GM21526 (cell line): ENCODE results near the gene RASSF8.

Experiments used
- ATAC-seq: cut with Tn5 transposase; IDR thresholded peaks from one replicate; pipeline ENCODE4 v1.9.1; 2021; ENCODE audit warnings: moderate library complexity; ENCODE audit not compliant: unreplicated experiment, low FRiP score

The RASSF8 gene

DNA sequence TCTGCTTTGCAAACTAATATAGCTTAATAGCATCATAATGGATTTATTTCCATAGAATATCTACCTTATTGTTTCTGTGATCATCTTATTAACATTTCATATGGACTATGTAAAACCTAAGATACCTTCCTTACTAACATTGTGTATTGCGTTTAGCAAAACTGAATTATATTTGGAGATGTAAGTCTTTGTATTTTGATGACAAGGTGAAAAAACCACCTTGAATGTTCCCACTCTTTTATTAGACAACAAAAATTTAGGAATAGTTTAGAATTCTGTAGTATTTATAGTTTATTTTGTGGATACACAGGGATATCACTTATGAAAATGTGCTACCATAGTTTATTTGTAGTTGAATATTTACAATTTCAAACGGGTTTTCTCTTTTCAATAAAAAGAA, 32.0 kb downstream of the RASSF8 start:
- ATAC-seq: no peak

DNA sequence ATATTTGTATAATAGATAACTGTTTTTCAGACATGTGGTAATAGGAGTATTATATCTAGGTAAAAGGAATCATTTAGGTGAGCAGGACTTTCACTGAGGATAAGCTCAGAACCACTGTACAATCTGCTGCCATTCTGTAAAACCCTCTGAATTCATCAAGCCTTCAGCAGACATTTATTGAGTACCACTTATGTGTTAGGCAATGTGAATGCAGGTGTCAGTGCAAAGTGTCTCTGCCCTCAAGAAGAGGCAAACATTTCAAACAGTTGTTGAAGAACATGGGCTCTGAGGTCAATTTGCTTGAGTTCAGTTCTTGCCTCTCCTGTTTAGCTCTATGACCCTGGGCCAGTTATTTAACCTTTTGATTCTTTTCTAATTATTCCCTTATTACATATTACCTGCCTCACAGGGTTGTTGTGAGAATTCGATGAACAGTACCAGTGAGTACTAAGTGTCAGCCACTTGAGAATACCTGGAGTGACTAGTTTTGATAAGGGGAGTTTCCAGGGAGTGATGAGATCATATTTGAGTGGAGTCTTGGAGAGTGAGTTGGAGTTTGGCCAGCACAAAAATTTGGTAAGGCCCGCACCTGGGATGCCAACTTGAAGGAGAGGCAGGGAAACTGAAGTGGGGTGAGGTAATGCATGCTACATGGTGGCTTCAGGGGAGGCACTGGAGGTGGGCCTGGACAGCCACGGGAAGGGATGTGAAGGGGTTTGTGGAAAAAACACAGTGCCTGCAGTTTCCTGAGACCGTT, 33.7 kb downstream of the RASSF8 start:
- no peak for ATAC-seq

DNA sequence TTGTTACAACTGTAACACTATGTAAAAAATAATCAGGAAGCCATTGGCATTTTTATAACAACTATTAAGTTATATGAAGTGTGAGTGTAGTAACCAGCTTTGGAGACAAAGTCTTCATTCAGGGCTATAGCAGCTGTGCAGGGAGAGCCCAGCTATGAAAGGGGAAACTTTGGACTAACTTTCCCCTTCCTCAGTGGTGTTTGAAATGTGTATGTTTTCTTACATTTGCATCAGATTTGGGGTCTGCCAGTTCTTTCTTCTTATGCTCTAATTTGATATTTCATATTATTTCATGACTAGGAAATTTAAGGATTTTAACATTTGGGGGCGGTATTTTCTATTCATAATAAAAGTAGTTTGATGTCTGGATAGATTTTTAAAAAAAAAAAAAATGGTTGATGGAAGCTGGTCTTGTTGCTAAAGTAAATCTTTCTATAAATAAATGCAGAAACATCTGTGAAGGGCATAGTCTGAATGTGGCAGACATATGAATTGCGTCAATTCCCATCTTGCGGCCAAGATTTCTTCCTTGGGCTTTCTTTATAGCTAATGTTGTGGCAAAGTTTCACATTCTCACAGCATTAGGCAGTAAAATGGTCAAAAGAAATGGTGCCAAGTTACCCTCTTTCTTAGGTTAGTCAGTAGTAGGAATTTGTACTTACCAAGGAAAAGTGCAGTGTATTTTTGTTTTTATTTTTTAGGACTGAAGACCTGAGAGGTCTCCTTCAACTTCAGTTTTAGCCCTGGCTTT, 35.6 kb downstream of the RASSF8 start:
- ATAC-seq: no peak

DNA sequence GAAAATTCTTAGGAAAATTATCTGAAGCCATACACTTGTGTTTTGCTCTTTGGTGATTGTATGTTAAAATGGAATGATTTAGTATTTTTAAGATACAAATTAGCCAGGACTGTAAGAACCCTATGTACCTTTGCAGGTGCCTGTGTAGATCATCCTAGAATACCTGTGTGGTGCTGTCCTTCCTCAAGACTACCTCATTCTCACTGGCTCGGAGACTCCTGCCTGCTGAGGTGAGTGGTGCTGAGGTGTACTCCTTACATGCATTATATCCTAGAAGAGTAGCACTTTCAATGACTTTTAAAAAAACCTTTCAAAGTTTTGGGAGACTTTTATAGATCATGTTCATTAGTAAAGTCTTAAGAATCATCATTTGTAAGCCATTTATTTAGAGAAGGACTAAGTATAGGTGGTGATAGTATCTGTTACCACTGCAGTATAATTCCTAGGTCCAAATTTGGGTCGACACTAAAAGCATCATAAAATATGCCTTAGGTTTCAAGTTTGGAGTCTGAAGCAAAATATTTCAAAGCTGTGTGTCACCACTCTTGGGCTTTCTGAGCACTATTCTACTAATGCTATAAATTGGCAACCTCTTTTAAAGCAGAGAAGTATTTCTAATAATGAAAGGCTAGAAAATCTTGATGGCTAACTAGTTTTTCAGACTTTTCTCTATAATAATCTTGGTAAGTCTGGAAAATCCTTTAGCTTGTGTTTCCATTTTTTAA, 36.6 kb downstream of the RASSF8 start:
- no peak for ATAC-seq

DNA sequence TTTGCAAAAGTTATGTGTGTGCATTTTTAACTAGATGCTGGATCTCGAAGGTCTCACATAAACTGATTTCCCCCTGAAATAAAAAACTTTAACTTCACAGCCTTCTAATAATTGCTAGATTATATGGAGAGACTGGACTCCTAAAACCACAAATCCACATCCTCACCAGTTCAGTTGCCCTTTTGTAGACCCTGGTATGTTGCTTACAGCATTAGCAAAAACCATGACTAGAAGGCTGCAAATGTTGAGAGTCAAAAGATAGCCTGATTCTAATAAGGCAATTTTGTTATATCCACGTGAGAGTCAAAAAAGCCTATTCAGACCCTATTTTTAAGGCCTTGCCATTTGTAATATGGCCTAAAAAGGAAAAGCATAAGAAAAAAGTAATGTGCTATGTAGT, 37.4 kb downstream of the RASSF8 start:
- ATAC-seq: no peak

GRCh38 chr12:25996677-25997076, 38.2 kb downstream of the RASSF8 start:
- no peak for ATAC-seq

GRCh38 chr12:25997201-25997963, 38.9 kb downstream of the RASSF8 start:
- no peak for ATAC-seq

GRCh38 chr12:26000898-26001297, 42.4 kb downstream of the RASSF8 start:
- no peak for ATAC-seq

DNA sequence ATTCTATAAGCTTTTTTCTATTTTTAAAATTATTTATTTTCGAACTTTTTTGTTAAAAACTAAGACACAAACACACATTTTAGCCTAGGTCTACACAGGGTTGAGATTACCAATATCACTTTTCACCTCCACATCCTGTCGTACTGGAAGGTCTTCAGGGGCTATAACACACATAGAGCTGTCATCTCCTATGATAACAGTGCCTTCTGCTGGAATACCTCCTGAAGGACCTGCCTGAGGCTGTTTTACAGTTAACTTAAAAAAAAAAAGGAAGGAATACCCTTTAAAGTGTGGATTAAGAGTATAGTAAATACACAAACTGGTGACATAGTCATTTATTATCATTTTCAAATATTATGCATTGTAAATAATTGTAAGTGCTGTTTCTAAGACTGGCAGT, 43.0 kb downstream of the RASSF8 start:
- ATAC-seq: no peak

GRCh38 chr12:26003065-26003464, 44.6 kb downstream of the RASSF8 start:
- no peak for ATAC-seq

DNA sequence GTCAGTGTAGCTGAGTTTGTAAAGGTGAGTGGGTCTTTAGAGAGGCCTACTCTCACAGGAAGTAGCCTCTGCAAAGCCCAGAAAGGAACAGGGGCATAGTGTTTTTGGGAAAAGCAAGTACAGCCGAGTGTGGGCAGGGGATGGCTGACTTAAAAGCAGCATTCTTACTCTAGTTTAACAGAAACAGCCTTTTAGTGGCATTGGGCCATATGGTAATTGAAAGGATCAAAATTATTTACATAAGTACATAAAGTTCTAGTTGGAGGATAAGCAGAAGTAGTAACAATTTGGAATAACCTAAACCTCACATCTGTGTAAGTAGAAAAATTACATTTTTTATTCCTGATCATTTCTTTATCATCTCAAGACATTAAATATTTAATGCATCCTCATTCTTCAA, 49.1 kb downstream of the RASSF8 start:
- ATAC-seq: no peak

DNA sequence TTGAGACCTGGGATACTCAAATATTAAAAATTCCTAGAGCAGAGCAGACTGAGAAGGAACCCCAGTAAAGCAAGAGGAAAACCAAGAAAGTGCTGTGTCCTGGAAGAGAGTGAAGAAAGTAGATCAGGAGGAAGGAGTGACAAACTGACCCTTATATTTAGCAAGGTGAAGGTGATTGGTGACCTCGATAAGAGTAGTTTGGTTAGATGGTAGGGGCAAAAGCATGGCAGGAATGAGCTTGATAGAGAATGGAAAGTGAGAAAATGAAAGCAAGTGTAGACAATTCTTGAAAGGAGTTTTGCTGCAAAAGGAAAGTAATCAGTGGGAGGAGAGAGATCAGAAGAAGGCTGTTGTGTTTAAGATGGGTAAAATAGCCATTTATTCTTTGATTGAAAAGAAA, 51.1 kb downstream of the RASSF8 start:
- no peak for ATAC-seq

GRCh38 chr12:26010293-26010821, 51.9 kb downstream of the RASSF8 start:
- no peak for ATAC-seq

- no peak for ATAC-seq
Measured at GRCh38 chr12:26011099-26011498, 52.6 kb downstream of the RASSF8 start.

- no peak for ATAC-seq
Measured at GRCh38 chr12:26014085-26014484, 55.6 kb downstream of the RASSF8 start.

DNA sequence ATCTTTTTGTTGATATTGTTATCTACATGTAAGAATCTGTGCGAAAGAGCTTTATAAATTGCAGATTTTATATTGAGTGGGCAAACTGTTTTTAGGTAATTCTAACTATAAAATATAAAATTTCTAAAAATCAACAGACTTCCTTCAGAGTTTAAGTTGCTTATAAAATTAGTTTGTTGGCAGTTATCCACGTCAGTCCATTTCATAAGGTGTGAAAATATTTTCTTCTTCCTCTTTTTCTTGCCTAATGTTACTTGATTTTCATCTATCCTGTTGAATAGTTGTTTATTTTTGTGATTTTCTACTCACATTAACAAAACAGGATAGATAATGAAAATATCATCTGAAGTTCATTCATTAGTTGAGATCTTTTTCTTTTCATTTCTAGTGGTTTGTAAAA, 58.0 kb downstream of the RASSF8 start:
- no peak for ATAC-seq

- ATAC-seq: no peak
Measured at GRCh38 chr12:26017484-26018211, 59.2 kb downstream of the RASSF8 start.

DNA sequence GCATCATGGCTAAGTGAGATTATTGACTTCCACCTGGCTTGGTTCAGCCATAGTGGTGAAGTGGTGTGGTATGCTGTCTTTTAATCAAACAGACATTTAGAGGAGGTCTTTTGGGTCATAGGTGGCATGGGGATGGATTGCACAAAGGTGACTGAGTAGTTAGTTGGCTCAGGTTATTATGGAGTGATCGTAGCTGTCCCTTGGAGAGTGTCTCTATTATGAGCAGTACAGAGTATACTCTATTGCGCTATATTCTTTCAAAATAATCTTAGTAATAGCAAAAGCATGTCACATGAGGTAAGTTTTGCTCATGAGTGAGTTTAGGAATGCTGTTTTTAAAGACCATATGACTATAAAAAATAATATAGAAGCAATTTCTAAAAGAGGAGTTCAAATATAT, 60.4 kb downstream of the RASSF8 start:
- no peak for ATAC-seq

- no peak for ATAC-seq
Measured at GRCh38 chr12:26021534-26021933, 63.1 kb downstream of the RASSF8 start.

DNA sequence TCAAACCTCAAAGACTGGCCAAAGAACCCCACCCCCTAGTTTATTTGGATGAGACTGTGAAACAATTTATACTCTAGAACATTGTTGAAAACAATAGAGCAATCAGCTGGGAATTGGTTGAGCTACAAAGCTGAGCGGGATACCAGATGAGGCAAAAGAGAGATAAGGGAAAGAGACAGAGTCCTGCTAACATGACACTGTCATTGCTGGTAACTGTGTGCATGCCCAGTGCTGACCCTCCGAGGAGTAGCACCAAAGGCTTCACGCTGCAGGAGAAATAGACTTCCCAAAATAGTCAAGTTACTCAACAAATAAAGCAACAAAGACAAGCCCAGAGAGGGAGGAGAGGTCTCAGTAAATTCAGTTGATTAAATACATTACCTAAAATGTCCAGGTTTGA, 63.6 kb downstream of the RASSF8 start:
- ATAC-seq: no peak
